Measurements from ENCODE around the gene ZNF493.

Gene ZNF493

DNA sequence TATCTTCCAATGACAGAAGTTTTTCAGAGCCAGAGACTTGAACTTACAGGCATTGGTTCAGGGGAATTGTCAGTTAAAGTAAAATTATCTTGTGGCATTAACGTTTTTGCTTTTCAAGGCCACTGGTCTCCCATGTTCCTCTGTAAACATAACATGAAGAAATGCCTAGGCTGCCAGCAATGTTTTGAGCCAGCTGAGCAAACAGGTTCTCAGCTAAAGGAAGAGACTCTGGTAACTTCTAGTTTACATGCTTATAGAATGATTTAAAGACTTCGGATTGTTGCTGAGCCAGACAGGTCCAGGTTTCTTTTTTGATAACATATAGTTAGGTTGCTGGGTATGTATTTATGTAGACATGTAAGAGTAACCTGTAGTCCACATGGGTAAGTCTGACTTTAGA is 35.7 kb downstream of the ZNF493 start:
- no peak for DNase-seq (ENCODE audit: low read depth in 2 of 2)
- TF ChIP-seq, protein P1, sequence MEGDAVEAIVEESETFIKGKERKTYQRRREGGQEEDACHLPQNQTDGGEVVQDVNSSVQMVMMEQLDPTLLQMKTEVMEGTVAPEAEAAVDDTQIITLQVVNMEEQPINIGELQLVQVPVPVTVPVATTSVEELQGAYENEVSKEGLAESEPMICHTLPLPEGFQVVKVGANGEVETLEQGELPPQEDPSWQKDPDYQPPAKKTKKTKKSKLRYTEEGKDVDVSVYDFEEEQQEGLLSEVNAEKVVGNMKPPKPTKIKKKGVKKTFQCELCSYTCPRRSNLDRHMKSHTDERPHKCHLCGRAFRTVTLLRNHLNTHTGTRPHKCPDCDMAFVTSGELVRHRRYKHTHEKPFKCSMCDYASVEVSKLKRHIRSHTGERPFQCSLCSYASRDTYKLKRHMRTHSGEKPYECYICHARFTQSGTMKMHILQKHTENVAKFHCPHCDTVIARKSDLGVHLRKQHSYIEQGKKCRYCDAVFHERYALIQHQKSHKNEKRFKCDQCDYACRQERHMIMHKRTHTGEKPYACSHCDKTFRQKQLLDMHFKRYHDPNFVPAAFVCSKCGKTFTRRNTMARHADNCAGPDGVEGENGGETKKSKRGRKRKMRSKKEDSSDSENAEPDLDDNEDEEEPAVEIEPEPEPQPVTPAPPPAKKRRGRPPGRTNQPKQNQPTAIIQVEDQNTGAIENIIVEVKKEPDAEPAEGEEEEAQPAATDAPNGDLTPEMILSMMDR (IDR thresholded peaks at IDR 0.05; ENCODE audit: low read depth, low read length) = no peak
- no peak overlapping the region for H3K4me3 ChIP-seq (replicated peaks in 1 of 2; ENCODE audit: low read depth in 2 of 2, low read length in 2 of 2)

DNA sequence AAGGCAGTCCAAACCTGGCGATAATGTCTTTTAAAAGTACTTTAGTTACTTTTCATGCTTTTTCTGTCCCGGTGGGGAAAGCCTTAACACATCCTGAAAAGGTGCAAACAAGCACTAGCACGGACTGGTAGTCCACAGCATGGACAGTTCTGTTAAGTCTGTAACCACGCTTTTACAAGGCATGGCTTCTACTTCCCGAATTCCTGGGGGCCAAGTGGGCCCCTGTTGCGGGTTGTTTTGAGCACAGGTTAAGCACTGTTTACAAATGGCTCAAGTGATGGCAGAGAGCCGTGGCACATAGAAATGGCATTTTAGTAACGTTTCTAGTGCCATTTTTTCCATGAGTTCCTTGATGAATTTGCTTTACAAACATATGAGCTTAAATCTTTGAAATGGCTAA is 37.6 kb downstream of the ZNF493 start:
- TF ChIP-seq, protein P1 (IDR thresholded peaks at IDR 0.05; ENCODE audit: low read depth, low read length) = no peak
- DNase-seq (ENCODE audit: low read depth in 2 of 2) = no peak
- no peak overlapping the region for H3K4me3 ChIP-seq (replicated peaks in 1 of 2; ENCODE audit: low read depth in 2 of 2, low read length in 2 of 2)

GRCh38 chr19:21434967-21435544 is 38.1 kb downstream of the ZNF493 start:
- DNase-seq (ENCODE audit: low read depth in 2 of 2) = no peak
- TF ChIP-seq, protein P1 (IDR thresholded peaks at IDR 0.05; ENCODE audit: low read depth, low read length) = no peak
- no peak overlapping the region for H3K4me3 ChIP-seq (replicated peaks in 1 of 2; ENCODE audit: low read depth in 2 of 2, low read length in 2 of 2)

- no peak overlapping the region for H3K4me3 ChIP-seq (replicated peaks in 1 of 2; ENCODE audit: low read depth in 2 of 2, low read length in 2 of 2)
- TF ChIP-seq, protein P1 (IDR thresholded peaks at IDR 0.05; ENCODE audit: low read depth, low read length) = no peak
- DNase-seq (ENCODE audit: low read depth in 2 of 2) = peak in 1 of 2 donors; percentile 33
Observed at GRCh38 chr19:21439201-21439751, 42.3 kb downstream of the ZNF493 start.

DNA sequence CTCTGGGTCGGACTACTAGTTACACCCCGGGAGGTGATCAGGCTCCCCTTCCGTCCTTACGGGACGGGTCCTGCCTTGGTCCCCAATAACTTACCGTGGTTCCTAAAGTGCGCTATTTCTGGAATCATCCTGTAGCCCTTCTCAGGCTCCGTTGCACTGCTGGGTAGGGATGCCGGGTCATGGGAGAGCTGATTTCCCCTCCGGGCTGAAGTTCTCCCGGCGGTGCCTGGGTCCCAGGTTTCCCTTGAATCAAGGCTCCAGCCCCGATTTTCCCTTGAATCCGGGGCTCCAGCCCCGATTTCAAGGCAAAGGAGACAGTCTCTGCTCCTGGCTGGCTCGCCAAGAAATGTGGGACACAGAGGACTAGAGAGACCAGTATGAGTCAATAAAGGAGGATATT is 43.4 kb downstream of the ZNF493 start:
- TF ChIP-seq, protein P1 (IDR thresholded peaks at IDR 0.05; ENCODE audit: low read depth, low read length) = no peak
- no peak overlapping the region for H3K4me3 ChIP-seq (replicated peaks in 1 of 2; ENCODE audit: low read depth in 2 of 2, low read length in 2 of 2)
- no peak for DNase-seq (ENCODE audit: low read depth in 2 of 2)

GRCh38 chr19:21451187-21451586 is 54.3 kb downstream of the ZNF493 start:
- TF ChIP-seq, protein P1 (IDR thresholded peaks at IDR 0.05; ENCODE audit: low read depth, low read length) = no peak

GRCh38 chr19:21454901-21455300 is 58.0 kb downstream of the ZNF493 start:
- no peak overlapping the region for H3K4me3 ChIP-seq (replicated peaks in 1 of 2; ENCODE audit: low read depth in 2 of 2, low read length in 2 of 2)
- DNase-seq (ENCODE audit: low read depth in 2 of 2) = no peak

More at GRCh38 chr19:21451187-21451586, 54.3 kb downstream of the ZNF493 start:
- no peak for DNase-seq (ENCODE audit: low read depth in 2 of 2)
- no peak overlapping the region for H3K4me3 ChIP-seq (replicated peaks in 1 of 2; ENCODE audit: low read depth in 2 of 2, low read length in 2 of 2)

More at GRCh38 chr19:21454901-21455300, 58.0 kb downstream of the ZNF493 start:
- TF ChIP-seq, protein P1 (IDR thresholded peaks at IDR 0.05; ENCODE audit: low read depth, low read length) = no peak

Data from cardiac fibroblast (primary cell).